Hematopoietic multipotent progenitor cell treated with erythropoietin and hydrocortisone succinate and interleukin-3 and kit ligand, for 15 days (in vitro differentiated cells): ENCODE measurements around the gene DNAH5.

Source experiments
- DNase-seq: peaks from one replicate; pipeline ENCODE4 v3.0.0-alpha.2; 2015; ENCODE audit warnings: low spot score

The DNAH5 gene

DNA sequence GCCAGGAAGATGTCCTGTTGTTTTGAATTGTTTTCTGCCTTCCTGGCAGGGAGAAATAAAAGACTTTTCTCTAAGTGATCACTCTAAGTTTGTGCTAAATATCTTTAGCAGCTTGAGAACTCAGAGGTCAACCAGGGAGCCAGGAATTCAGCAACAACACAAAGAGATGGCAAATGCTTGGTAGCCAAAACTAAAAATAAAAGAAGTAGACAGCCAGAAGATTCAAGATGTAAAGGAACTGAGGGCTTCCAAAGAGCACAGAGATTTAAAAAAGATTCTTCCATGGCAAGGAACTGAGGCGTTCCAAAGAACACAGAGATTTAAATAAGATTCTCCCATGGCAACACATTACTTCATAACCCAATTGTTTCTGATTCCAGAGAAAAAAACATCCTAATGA is 9.6 kb downstream of the DNAH5 start:
- no peak for DNase-seq

DNA sequence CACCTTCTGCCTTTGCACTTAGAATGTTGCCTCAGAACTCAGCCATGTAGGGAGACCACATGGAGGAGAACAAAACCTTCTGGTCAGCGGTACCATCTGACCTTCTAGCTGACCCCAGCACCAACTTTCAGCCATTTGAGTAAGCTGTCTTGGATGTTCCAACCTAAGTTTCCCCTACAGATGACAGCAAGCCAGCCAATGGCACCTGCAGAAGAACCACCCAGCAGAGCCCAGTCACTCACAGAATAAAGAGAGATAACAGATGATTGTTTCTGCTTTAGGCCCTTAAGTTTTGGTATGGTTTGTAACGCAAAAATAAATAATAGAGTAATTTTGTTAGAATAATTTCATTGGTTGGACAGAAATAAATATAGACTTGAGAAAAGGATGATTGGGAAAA is 10.4 kb downstream of the DNAH5 start:
- DNase-seq, result no peak

DNA sequence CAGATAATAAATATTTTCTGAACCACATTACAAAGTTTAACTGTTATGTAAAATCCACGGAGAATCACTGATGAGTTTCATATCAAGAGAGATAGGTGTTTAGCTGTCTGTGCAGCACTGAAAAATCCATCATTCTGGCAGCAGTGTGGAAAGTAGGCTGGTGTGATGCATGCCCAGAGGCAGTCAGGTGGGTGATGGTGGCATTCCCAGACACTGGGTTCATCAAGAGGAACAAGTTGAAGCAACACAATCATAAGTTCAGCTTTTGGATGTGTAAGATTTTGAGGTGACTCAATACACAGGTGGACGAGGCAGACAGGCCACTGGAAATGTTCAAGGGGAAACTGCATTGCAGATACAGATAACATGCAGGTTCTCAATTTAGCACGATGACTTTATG is 11.9 kb downstream of the DNAH5 start:
- no peak for DNase-seq

DNA sequence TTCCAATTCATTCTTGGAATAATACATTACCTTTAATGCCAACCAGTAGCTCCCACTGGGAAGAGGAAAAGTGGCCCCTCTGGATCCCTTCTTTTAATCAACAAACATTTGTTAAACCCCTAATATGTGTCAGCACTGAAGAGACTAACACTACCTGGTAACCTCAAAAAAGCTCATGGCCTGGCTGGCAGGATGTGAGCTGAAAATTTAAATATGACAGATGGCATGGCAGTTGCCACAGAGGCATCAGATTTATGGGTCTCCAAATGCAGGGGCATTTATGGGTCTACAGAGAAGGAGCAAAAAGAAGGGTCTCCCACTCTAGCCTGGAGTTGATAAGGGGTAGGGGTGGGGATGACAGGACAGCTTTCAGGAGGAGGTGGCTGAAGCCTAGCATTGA is 12.5 kb downstream of the DNAH5 start:
- no peak for DNase-seq

DNA sequence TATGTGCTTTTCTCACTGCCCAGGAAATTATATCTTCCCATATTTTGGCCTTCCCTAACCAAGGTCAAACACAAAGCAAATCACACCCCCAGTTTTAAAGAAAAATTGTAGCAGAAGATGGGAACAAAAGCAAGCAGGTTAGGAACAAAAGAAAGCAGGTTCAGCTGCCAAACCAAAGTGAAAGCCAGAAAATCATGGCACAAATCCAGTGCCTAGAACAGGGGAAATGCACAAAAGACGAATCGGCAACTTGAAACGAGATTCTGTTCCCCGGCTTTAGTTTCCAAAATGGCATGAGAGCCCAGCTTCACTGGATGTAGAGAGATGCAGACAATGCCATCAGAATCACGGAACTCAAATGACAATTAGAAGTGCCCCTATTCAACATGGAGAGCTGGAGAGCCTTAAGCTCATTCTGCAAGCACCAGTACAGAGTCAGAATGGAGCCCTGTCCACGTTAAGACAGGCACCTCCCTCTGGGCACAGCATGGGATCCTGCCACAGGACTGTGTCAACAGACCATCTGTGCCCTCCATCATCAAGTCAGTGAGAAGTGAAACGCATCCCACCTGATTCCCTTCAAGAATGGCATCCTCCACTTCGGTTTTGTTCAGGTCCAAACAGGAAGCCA is 13.8 kb downstream of the DNAH5 start:
- no peak for DNase-seq

DNA sequence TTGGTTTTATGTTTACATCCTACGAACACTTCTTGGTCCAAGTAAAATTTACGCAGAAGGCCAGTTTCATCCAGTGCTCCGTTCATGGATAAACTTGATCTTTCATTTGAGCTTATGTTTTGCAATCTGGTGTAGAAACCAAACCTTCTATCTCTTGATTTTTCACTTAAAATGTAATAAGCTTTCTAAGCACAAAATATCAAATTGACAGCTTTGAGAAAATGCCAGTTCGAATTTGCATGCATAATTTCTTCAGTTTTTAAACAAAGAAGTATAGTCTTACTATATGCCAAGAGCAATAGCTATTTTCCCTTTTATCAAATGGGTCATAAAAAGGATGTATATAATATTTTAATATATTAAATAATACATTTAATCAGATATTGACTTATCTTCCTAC is 17.8 kb downstream of the DNAH5 start:
- DNase-seq, result no peak

DNA sequence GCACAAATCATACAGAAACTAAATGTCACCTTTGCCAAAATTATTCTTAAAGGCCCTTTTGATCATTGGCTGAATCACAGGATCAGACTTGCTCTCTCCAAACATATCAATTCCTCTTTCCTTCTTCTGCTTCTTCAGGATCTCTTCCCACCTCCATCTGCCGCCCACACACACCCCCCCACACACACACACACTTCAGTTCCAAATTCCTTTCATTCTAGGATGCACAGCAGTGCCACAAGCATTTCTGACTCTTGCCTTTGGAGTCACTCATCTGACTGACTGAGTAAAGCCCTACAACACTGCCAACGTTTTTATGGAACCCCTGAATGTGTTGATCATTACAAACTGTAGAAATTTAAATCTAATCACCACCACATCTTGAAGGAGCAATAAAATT is 22.9 kb downstream of the DNAH5 start:
- no peak for DNase-seq

DNA sequence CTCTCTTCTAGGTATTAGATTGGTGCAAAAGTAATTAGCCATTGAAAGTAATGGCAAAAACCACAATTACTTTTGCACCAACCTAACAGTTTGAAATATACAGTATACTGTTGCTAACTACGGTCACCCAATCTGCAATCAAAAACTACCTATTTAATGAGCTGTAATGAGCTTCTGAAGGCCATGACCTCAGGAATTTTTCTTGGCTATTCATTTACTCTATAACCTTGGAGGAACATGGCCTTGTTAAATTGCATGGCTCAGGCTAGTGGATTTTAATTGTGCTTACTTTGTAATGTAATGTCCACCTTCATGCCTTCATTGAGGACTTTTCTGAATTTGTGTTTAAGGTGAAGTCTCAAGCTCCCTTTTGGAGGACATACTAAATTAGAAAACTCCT is 24.7 kb downstream of the DNAH5 start:
- no peak for DNase-seq

DNA sequence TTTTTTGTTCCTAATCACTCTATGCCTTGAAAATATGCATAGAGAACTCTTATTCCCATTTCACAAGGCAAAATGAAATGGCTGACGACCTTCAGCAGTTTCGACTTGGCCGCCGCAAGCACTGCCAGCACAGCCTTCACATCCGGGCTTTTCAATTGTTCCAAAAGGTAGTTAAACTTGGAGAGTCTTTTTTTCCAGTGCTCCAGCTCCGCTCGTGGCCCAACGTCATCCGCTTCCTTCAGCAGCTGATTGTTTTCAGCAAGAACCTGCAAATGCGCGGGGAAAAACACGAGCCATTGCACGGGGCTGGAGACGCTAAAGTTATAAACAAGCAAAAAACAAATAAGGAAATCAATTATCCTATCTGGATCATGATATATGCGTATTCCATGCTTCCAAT is 25.4 kb downstream of the DNAH5 start:
- no peak for DNase-seq

DNA sequence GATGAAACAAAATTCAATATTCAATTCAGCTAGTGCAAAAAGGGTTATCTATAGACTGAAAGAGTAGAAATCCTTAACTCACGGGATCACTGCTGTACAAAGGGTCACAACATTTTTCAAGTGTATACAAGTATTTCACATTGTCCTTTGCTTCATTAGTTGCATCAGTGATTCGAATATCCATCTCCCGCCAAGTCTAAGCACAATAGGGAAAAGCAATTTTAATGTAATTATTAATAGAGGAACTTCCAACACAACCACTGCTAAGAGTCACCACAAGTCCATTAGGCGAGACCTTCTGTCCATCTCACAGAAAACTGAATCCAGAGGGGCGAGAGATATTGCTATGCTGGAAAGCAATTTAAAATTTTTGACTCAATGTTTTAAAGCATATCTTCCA is 27.4 kb downstream of the DNAH5 start:
- no peak for DNase-seq

DNA sequence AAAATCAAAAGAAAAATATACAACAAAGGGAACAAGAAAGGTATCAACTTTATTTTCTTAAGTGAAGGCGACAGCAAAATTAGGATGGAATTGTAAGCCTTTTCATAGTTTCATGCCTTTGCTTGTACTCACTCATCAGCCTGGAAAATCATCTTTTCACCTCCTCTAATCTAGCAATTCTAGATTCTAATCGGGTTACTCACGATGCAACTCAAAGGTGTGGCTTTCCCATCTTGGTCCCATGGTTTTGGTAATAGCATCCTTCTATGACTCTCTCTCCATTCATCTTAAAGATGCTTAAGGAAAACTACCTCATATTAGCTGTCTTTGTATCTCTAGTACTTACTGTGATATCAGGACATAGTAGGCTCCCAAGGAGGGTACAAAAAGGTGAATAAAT is 30.5 kb downstream of the DNAH5 start:
- DNase-seq, result no peak

DNA sequence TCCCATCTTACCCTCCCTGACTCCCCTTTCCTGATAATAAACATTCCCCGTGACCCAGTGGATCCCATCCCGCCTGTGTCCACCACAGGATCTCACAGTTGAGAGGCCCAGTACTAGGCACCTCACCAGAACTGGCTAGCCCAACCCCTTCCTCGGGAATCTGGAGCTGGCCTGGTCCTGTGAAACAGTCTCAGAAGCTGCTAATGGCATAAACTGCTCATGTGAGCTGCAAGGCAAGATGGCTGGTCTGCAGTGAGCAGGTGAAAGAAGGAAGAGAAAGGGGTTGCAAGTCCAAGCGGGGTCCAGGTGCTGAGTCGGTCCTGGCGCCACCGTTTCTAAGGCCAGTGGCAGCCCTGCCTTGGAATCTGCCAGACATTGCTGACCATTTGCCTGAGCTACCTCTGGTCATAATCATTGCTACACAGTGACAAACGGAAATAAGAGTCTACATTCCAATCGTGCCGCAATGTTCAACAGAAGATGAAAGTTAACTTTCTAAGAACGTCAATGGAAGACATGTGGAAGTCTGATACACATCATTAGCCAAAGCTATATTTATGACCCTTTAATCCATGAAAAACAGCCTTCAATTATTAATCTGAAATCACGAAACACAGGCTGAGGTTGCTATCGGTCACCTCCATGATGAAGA is 33.7 kb downstream of the DNAH5 start:
- no peak for DNase-seq

DNA sequence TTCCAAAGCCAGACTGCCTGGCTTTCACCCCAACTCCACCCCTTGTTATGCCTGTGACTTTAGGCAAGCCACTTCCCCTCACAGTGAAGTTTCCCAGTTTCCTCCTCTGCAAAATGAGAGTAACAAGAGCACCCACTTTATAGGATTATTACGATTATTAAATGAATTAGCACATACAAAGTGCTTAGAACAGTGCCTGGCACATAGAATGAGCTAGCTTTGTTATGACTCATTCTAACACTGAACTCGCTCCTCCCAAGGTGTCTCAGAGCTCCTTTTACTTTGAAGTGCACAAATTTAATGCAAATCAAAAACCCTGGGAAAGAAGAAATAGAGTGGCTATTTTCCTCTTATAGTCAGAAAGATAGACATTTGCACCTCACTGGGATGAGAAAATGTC is 34.3 kb downstream of the DNAH5 start:
- no peak for DNase-seq

DNA sequence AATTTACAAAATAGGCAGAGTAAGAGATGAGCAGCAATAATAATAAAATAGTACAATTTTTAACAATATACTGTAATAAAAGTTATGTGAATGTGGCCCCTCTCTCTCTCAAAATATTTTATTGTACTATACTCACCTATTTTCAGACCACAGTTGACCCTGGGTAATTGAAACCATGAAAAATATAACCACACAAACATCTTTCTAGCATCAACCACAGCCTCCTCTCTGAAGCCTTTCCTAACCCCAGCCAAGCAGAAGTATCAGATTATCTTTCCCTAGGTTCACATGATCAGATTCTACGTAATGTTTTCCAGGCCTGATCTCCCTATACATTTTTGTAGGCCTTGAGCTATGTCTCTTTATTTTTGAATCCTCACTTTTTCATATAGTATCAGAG is 35.2 kb downstream of the DNAH5 start:
- DNase-seq, result no peak

DNA sequence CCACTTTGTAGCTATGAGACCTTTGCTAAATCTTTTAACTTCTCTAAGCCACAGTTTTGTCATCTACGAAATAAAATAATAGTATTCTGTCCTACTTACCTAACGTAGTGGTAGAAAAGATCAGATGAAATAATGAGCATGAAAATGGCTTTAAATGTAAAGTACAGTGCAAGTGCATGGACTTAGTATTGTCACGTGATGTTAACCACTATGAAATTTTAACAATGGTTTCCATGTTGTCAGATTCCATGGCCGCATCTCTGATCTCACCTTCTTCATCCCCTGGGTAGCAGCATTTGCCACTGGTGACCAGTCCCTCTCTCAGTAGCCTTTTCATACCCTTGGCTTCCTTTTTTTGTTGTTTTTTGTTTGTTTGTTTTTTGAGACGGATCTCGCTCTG is 45.9 kb downstream of the DNAH5 start:
- no peak for DNase-seq

DNA sequence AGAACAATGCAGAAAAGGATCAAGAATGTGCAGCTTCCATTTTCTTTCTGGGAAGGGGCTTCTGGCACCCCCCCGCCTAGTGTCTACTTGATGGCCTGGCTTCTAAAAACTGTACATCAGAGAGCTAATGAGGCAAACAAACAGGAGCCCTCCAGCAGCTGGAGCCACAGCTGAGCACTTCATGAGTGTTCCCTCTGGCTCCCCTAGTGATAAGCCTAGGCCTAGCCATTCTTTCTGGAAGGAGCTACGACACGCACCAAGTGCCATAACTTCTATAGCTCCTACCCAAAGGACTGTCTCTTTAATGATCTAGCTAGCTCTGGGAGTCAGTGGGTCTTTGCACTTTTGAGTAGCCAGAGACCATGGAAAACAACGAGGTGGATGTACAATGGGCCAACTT is 66.1 kb downstream of the DNAH5 start:
- no peak for DNase-seq

DNA sequence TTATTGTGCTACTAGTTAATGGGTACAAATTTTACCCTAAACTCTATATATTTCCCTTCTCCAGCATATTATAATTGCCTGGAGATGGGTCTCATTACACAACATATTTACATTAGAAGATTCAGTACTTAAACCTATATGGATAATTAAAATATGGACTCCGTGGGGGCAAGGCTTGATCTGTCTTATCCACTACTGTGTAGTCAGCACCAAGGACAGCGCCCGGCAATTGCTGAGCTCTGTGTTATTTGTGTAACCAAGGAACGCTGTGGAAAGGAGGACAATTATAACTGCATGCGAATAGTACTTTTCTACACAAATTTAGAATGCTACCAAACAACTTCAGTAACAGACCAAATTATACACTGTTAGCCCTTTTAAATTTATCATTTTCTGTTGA is 77.7 kb downstream of the DNAH5 start:
- DNase-seq, result no peak

DNA sequence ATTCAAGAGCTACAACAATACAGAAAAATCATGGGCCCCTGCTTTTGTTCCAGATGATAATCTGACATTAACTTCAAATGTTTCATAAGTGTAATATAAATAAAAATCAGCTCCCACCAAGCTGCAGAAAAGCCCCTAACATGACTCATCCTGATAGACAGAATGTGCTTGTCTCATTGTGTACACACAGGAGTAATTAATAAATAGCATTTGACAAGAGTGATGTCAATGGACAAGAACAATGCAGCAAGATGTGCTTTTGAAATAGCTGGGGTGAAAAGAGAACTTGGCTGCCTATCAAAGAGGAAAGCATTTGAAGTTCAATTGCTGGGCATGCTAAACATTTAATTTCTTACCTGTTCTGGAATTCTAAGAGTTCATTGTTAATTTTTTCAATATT is 79.2 kb downstream of the DNAH5 start:
- DNase-seq, result no peak

DNA sequence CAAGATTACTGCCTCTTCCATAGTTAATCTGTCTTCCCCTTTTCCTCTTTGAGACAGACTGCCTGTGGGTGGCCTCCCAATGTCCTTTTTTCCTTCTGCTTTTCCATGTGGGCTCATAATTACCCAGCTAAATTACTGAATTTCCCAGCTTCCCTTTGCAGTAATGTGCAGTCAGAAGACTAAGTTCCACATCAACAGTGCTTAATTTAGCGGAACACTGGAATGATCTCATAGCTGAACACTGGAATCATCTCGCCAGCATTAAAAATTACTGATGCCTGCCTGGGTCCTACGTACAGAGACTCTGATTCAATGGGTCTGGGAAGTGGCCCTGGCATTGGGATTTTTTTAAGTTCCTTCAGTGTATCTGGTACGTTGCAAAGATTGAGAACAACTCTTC is 84.3 kb downstream of the DNAH5 start:
- DNase-seq, result no peak

DNA sequence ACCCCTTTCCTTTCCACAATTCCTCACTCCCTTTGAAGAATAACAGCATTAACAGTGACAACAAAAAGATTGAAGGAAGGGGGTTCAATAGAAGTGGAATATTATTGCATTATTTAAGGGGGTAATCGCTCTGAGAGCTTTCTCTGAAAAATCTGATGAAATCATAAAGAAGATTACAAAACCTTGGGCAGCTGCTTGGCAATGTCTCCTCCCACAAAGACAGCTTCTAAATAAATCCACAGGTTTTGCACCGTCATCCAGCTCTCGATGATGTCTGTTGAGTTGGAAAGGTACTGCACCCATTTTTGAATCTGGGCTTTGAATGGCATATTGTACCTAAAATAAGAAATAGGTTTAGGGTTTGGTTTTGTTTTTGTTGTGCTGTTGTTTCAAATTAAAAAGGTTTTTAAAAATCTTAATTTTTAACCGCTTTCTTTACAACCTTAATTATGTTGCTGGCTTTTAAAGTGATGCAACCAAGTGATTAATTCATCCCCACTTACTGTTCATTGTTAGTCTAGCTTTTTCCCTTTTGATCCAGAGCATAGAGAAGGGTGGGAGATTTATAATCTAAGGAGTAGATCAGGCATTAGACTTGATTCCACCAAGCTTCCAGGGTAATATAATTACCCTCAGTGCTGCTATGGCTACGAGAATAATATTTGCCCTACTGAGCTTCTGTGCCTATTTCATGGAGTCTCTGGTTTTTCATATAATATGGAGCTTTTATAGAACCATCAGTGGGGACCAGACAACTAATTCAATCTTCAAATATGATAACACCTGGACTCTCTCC is 85.0 kb downstream of the DNAH5 start:
- no peak for DNase-seq

DNA sequence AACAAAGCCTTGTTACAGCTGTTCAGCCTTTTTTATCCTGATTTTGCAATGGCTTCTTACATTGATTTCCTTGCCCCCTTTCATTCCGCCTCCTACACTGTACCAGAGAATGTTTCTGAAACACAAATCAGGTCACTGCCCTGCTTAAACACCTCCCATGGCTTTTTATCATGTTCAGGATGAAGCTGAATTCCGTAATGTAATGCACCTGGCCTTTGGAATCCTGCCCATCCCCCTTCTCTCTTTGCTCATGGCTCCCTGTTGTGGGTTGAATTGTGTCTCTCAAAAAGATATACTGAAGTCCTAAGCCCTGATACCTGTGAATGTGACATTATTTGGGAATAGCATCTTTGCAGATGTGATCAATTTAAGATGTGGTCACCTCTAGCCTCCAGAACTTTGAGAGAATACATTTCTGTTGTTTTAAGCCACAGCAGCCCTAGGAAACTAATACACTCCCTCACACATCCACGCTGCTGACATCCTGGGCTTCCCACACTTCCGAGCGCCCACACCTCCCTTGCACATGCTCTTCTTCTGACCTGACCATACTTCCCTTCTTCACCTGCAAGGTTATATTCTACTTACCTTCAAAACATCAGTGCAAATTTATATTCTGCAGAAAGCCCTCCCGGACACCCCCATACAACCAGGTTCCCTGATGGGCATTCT is 101.2 kb downstream of the DNAH5 start:
- no peak for DNase-seq

DNA sequence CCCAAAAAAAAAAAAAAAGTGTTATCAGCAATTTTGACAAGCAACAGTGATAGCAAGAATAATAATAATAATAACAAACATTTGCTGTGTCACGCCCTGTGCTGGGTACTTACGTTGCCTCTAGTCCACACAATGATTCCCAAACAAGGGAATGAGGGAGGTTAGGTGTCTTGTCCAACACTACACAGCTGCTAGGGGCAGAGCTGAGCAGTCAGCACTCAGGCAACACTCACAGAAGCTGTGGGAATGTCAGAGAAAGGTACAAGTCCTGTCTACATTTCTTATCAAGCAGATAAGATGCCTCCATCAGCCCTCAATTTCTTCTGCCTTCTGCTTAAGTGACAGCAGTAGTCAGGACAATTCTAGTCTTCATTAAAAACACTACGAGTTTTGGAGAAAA is 111.0 kb downstream of the DNAH5 start:
- DNase-seq, result no peak

DNA sequence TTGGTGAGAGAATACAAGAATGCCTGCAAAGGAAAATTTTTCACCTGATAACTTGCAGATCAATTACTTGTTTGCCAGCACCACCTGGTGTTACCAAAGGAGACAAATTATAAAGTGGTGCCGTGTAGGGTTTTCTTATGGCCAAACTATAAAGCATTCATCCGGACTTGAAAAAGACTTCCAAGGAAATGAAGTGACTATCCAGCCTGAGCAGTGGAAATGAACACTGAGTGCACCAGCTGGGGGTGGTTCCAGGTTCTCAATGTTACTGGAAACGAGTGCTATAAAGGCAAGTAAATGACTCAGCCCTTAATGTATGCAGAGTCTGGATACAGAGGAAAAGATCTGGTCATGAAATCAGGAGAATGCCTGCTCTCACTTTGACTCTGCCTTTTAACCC is 113.1 kb downstream of the DNAH5 start:
- no peak for DNase-seq
